GM20000 (cell line): ENCODE results near the gene F2RL3.

Experiments used
- DNase-seq: peaks from one replicate; pipeline ENCODE4 v3.0.0; 2012; ENCODE audit warnings: low spot score
- TF ChIP-seq, protein P1 (sequence below): IDR thresholded peaks from 2 replicates; pipeline ENCODE4 v1.5.1; 2012; ENCODE audit warnings: mild to moderate bottlenecking, control low read depth; ENCODE audit errors: extremely low read depth, missing control alignments

F2RL3 gene

DNA sequence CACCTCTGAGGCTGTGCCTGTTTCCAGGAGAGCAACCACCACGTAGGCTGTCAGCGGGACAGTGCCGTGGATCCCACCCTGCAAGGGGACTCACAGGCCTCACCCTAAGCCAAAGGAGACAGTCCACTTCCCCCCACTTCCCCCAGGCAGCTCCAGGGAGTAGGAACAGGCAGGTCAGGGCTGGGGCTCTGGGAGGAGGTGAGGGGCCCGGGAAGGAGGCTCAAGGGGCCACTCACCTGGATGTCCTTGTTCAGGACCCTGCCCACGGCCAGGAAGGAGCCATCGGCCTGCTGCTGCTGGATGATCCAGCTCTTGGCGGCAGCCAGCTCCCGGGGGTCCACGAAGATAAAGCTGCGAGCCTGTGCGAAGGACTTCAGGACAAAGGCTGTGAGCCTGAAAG, 25.6 kb downstream of the F2RL3 start:
- DNase-seq: no peak
- TF ChIP-seq, protein P1, sequence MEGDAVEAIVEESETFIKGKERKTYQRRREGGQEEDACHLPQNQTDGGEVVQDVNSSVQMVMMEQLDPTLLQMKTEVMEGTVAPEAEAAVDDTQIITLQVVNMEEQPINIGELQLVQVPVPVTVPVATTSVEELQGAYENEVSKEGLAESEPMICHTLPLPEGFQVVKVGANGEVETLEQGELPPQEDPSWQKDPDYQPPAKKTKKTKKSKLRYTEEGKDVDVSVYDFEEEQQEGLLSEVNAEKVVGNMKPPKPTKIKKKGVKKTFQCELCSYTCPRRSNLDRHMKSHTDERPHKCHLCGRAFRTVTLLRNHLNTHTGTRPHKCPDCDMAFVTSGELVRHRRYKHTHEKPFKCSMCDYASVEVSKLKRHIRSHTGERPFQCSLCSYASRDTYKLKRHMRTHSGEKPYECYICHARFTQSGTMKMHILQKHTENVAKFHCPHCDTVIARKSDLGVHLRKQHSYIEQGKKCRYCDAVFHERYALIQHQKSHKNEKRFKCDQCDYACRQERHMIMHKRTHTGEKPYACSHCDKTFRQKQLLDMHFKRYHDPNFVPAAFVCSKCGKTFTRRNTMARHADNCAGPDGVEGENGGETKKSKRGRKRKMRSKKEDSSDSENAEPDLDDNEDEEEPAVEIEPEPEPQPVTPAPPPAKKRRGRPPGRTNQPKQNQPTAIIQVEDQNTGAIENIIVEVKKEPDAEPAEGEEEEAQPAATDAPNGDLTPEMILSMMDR: no peak

DNA sequence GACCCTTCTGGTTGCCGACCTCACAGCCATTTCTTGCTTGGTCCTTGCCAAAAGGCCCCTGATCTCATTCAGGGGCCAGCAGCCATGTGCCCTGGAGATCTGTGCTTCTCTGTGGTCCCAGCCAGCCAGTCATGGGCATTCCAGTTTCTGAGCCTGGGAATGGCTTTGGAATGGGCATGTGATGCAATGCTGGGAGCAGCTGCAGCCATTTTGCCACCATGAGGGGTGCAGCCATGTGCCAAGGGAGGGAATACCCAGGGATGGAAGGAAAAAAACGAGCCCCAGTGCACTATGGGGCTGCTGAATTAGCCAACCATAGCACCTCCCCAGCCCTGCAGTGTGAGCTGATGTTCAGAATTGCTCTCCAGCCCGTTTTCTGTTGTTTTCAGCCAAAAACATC, 26.3 kb downstream of the F2RL3 start:
- no peak for DNase-seq
- TF ChIP-seq, protein P1: no peak

DNA sequence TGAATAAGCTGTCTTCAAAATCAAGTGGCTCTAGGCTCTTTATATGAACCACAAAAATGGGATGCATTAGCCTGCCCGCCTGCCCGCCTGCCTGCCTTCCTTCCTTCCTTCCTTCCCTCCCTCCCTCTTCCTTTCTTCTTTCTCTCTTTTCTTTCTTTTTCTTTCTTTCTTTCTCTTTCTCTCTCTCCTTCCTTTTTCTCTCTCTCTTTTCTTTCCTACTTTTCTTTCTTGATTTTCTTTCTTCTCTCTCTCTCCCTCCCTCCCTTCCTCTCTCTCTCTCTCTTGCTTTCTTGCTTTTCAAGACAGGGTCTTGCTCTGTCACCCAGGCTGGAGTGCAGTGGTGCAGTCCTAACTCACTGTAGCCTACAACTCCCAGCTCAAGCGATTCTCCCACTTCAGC, 26.9 kb downstream of the F2RL3 start:
- DNase-seq: no peak
- TF ChIP-seq, protein P1: no peak

DNA sequence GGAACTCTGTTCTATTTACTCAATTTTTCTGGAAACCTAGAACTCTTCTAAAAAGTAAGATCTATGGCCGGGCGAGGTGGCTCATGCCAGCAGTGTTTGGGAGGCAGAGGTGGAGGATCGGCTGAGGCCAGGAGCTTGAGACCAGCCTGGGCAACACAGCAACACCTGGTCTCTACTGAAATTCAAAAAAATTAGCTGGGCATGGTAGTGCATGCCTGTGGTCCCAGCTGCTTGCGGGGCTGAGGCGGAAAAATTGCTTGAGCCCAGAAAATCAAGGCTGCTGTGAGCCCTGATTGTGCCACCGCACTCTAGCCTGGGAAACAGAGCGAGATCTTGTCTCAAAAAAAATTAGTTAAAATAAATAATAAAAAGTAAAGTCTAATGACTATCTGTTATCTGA, 28.6 kb downstream of the F2RL3 start:
- TF ChIP-seq, protein P1: no peak
- no peak for DNase-seq

DNA sequence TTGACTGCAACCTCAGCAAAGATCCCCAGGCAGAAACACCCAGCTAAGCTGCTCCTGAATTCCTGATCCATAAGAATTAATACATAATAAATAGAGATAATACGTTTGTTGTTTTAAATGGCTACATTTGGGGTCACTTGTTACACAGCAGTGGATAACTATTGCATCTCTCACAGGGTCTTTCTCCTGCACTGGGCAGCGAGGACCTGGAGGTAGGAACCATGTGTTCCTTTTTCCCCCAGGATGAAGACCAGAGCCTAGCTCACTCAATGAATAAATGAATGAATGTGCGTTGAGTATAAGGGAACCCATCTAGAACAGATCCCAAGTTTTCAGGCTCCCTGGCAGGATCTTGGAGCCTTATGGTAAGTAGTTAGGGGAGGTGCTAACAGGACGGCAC, 30.7 kb downstream of the F2RL3 start:
- no peak for DNase-seq
- TF ChIP-seq, protein P1: no peak

DNA sequence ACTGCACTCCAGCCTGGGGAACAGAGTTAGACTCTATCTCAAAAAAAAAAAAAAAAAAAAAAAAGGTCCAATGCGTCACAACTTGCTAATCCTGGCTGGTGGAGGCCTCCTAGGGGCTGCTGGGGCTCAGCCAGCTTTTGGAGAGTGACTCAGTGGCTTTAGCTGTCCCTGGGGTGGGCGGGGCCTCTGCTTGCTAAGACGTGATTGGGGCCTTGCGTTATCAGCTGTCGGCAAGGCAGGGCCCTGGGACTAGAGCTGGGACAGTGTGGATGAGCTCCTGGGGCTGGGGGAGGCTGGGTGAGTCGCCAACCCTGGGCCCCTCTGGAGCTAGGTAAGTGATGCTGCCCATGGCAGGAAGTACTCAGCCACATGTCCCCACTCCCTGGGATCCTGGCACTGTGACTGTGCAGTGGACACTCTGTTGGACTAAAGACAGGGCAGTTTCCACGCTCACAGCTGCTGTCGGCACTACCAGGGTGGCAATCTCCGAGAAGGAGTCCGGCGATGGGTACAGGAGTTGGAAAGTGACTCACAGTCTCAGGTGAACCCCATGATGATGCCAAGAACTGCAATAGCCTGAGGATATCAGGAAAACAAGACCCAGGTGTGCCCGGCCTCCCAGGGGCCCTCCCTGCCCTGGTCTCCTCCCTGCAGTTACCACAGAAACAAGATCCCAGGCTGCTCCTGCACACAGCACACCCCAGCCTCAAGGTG, 32.2 kb downstream of the F2RL3 start:
- no peak for DNase-seq
- TF ChIP-seq, protein P1: no peak

DNA sequence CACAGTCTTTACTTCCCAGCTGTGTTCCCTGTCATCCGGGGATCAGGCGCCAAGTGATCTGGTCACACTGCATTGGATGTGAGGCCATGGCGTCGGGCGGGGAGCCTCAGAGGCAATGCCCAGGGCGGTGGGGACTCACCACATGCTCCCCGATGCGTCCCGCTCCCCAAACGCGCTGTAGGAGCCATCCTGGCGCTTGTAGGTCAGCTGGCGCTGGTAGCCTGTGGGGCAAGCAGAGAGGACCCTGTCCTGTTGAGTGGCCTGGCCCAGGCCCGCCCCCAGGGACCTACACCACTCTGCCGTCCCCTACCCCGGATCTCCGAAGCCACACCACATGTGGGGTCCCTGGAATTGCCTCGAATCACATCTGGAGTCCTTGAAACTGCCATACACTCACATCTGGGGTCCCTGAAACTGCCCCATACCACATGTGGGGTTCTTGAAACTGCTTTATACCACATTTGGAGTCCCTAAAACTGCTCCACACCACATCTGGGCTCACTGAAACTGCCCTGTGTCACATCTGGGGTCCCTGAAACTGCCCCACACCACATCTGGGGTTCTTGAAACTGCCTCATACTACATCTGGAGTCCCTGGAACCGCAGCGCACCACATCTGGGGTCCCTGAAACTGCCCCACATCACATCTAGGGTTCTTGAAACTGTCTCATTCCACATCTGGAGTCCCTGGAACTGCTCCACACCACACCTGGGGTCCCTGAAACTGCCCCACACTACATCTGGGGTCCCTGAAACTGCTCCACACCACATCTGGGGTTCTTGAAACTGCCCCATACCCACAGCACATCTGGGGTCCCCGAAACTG, 33.2 kb downstream of the F2RL3 start:
- no peak for DNase-seq
- TF ChIP-seq, protein P1: no peak
